Loucy (cell line): ENCODE measurements around the gene FMO5.

Experiments
- H2AFZ ChIP-seq: fragments of 200-600 bp; sonication (generic); 2 replicates; pipeline ENCODE4 v1.6.0; 2016; ENCODE audit warnings: antibody characterized with exemption, mild to moderate bottlenecking, low read length, moderate library complexity
- H3F3A ChIP-seq: fragments of 200-600 bp; 2 replicates; pipeline ENCODE4 v1.6.0; 2016; ENCODE audit warnings: antibody characterized with exemption, low read depth, mild to moderate bottlenecking
- H3K27me3 ChIP-seq: fragments of 200-600 bp; sonication (generic); 2 replicates; pipeline ENCODE4 v1.6.1; 2014; ENCODE audit warnings: low read length, mild to moderate bottlenecking; ENCODE audit not compliant: insufficient read depth, poor library complexity, severe bottlenecking
- H3K36me3 ChIP-seq: fragments of 200-600 bp; sonication (generic); 2 replicates; pipeline ENCODE4 v1.6.1; 2016; ENCODE audit warnings: low read length; ENCODE audit not compliant: insufficient read depth
- H3K4me1 ChIP-seq: fragments of 200-600 bp; sonication (generic); 2 replicates; pipeline ENCODE4 v1.5.1; 2014; ENCODE audit warnings: low read length, mild to moderate bottlenecking; ENCODE audit not compliant: insufficient read depth, poor library complexity, severe bottlenecking
- H3K4me2 ChIP-seq: fragments of 200-600 bp; sonication (generic); 2 replicates; pipeline ENCODE4 v1.6.0; 2014; ENCODE audit warnings: antibody characterized with exemption, low read length, low read depth, mild to moderate bottlenecking; ENCODE audit not compliant: poor library complexity, severe bottlenecking
- H3K4me3 ChIP-seq: fragments of 200-600 bp; sonication (generic); 2 replicates; pipeline ENCODE4 v1.5.1; 2014; ENCODE audit warnings: low read length, mild to moderate bottlenecking, mixed read lengths; ENCODE audit not compliant: poor library complexity, severe bottlenecking
- H3K79me2 ChIP-seq: fragments of 200-600 bp; sonication (generic); 2 replicates; pipeline ENCODE4 v1.6.1; 2014; ENCODE audit warnings: low read length; ENCODE audit not compliant: insufficient read depth
- H3K9ac ChIP-seq: fragments of 200-600 bp; sonication (generic); 2 replicates; pipeline ENCODE4 v1.6.0; 2014; ENCODE audit warnings: mild to moderate bottlenecking, low read depth, low read length, moderate library complexity; ENCODE audit not compliant: poor library complexity, severe bottlenecking
- H3K9me2 ChIP-seq: fragments of 200-600 bp; sonication (generic); replicated peaks from 2 replicates; pipeline ENCODE4 v1.6.1; 2016; ENCODE audit warnings: low read depth, low read length, mixed read lengths
- H3K9me3 ChIP-seq: fragments of 200-600 bp; sonication (generic); 2 replicates; pipeline ENCODE4 v1.6.1; 2014; ENCODE audit warnings: mild to moderate bottlenecking, antibody characterized with exemption, low read length, low read depth; ENCODE audit not compliant: insufficient read depth
- H4K20me1 ChIP-seq: fragments of 200-600 bp; sonication (generic); 2 replicates; pipeline ENCODE4 v1.6.0; 2014; ENCODE audit warnings: antibody characterized with exemption, low read length, mild to moderate bottlenecking; ENCODE audit not compliant: insufficient read depth, poor library complexity, severe bottlenecking
- CTCF ChIP-seq: fragments of 200-600 bp; sonication (generic); conservative IDR thresholded peaks from 2 replicates; pipeline ENCODE4 v1.5.1; 2014; ENCODE audit warnings: mild to moderate bottlenecking, antibody characterized with exemption, low read length
- EZH2phosphoT487 ChIP-seq: fragments of 200-600 bp; IDR thresholded peaks from 2 replicates; pipeline ENCODE4 v1.6.1; 2018; ENCODE audit warnings: antibody characterized with exemption, mild to moderate bottlenecking, moderate library complexity, borderline replicate concordance

FMO5 gene

GRCh38 chr1:147264158-147264768, 39.1 kb upstream of the FMO5 start:
- H3F3A ChIP-seq: no peaks in the 10 kb centered on the region
- H3K9me3 ChIP-seq: no peaks in the 10 kb centered on the region
- no peak overlapping the region for H3K4me2 ChIP-seq
- H3K4me3 ChIP-seq: no peak overlapping the region
- no peaks in the 10 kb centered on the region for H3K27me3 ChIP-seq
- peaks cover 97% of the 10 kb centered on the region for H3K36me3 ChIP-seq
- TF ChIP-seq CTCF: no peak
- no peak for TF ChIP-seq EZH2phosphoT487
- no peaks in the 10 kb centered on the region for H3K9me2 ChIP-seq
- no peaks in the 10 kb centered on the region for H3K79me2 ChIP-seq
- H2AFZ ChIP-seq: no peak overlapping the region
- no peak overlapping the region for H3K9ac ChIP-seq
- H4K20me1 ChIP-seq: peaks cover 4% of the 10 kb centered on the region
- no peaks in the 10 kb centered on the region for H3K4me1 ChIP-seq

GRCh38 chr1:147260956-147261355, 35.8 kb upstream of the FMO5 start:
- H3K9me3 ChIP-seq: no peaks in the 10 kb centered on the region
- H3K79me2 ChIP-seq: peaks cover 17% of the 10 kb centered on the region; the same call in 1 of the 2 replicates
- peaks cover 94% of the 10 kb centered on the region for H3K36me3 ChIP-seq
- TF ChIP-seq EZH2phosphoT487 (no peak), CTCF (no peak)
- H3F3A ChIP-seq: no peaks in the 10 kb centered on the region
- no peaks in the 10 kb centered on the region for H3K27me3 ChIP-seq
- H2AFZ ChIP-seq: no peak overlapping the region
- H3K9ac ChIP-seq: no peak overlapping the region
- peaks cover 14% of the 10 kb centered on the region for H4K20me1 ChIP-seq
- H3K9me2 ChIP-seq: no peaks in the 10 kb centered on the region
- H3K4me2 ChIP-seq: no peak overlapping the region
- H3K4me3 ChIP-seq: no peak overlapping the region
- H3K4me1 ChIP-seq: no peaks in the 10 kb centered on the region

- Histone ChIP-seq H4K20me1 (peaks cover 33% of the 10 kb centered on the region), H3K9ac (no peak overlapping the region), H3K9me3 (no peaks in the 10 kb centered on the region), H3K9me2 (no peaks in the 10 kb centered on the region), H3K79me2 (peaks cover 93% of the 10 kb centered on the region), H3K4me1 (peaks cover 18% of the 10 kb centered on the region), H3K27me3 (no peaks in the 10 kb centered on the region), H3K36me3 (peaks cover 44% of the 10 kb centered on the region), H3F3A (no peaks in the 10 kb centered on the region), H3K4me3 (no peak overlapping the region), H2AFZ (no peak overlapping the region), H3K4me2 (no peak overlapping the region)
- TF ChIP-seq CTCF: no peak
Measured at GRCh38 chr1:147252540-147252939, 27.4 kb upstream of the FMO5 start.
